Upper lobe of left lung (tissue), 6 donors: Measurements from ENCODE around the gene DIO3. TPM values are rescaled to one million over a fixed set of nuclear protein-coding genes. Genes with fewer than 3 reads are reported as not detected.

Experiments used
- ATAC-seq, 2 donors: fragments of 200-7000 bp; cut with Tn5 transposase; one replicate each; pipeline ENCODE4 v1.9.1; 2022; ENCODE audit warnings: mild to moderate bottlenecking in 2 of 2, moderate library complexity in 2 of 2; ENCODE audit not compliant: low FRiP score in 2 of 2
- DNase-seq, 2 donors: peaks; one replicate each; pipeline ENCODE4 v3.0.0-alpha.2; 2019 to 2020
- H3K27ac ChIP-seq, 4 donors: fragments of 200-600 bp; sonication (generic); one replicate each; pipeline ENCODE4 v1.5.1; 2016 to 2019
- H3K27me3 ChIP-seq, 4 donors: fragments of 200-600 bp; sonication (generic); one replicate each; pipeline ENCODE4 v1.5.1; 2017 to 2019
- H3K36me3 ChIP-seq, 4 donors: fragments of 200-600 bp; sonication (generic); one replicate each; pipeline ENCODE4 v1.5.1; 2016 to 2019
- H3K4me1 ChIP-seq, 4 donors: fragments of 200-600 bp; sonication (generic); one replicate each; pipeline ENCODE4 v1.5.1; 2018 to 2019
- H3K4me3 ChIP-seq, 4 donors: fragments of 200-600 bp; sonication (generic); one replicate each; pipeline ENCODE4 v1.5.1; 2017 to 2019; ENCODE audit warnings: mild to moderate bottlenecking in 2 of 4, moderate library complexity in 1 of 4
- H3K9me3 ChIP-seq, 4 donors: fragments of 200-600 bp; sonication (generic); one replicate each; pipeline ENCODE4 v1.5.1; 2018 to 2019
- EP300 ChIP-seq, 4 donors: sonication (generic); formaldehyde crosslinking; IDR thresholded peaks; one replicate each; pipeline ENCODE4 v1.5.1; 2017; ENCODE audit warnings: antibody characterized with exemption in 4 of 4, control low read depth in 2 of 4
- POLR2A ChIP-seq, 4 donors: fragments of 450-650 bp; IDR thresholded peaks; one replicate each; pipeline ENCODE4 v1.5.1; 2016 to 2017; ENCODE audit warnings: antibody characterized with exemption in 4 of 4, mild to moderate bottlenecking in 2 of 4
- POLR2AphosphoS5 ChIP-seq, 2 donors: sonication (generic); formaldehyde crosslinking; IDR thresholded peaks; one replicate each; pipeline ENCODE4 v1.5.1; 2017; ENCODE audit warnings: antibody characterized with exemption in 2 of 2
- WGBS, 2 donors: methylation state at CpG; one replicate each; pipeline ENCODE4 v1.1.5; 2017 to 2018; 5-methylcytosine and 5-hydroxymethylcytosine counted together
- total RNA-seq, 6 donors: library from RNA; depleted of rRNA in 4 of 6; stranded (reverse); fragments of >200 nt in 4 of 6; gene quantifications; one replicate each; pipeline versions ENCODE4 v1.1.0 to v1.2.1, GENCODE V29; 2016 to 2021
- TF ChIP-seq, protein P1 (sequence below), 6 experiments: fragments of 450-650 bp in 4 of 6; fragments of 200-600 bp in 2 of 6; sonication (generic) in 2 of 6; IDR thresholded peaks; one replicate each; pipeline ENCODE4 v1.5.1; 2016 to 2019; ENCODE audit warnings: antibody characterized with exemption in 6 of 6
- donor health status: DM: no; HTN: no; CAD: no; lungs with moderate emphysema.
- donor health status: DM: no; HTN: yes; CAD: no; lungs with severe emphysema.

Gene DIO3
- total RNA-seq, 6 donors from 2014 or later, result 0.30 to 3.6 (median 1.9) TPM

DNA sequence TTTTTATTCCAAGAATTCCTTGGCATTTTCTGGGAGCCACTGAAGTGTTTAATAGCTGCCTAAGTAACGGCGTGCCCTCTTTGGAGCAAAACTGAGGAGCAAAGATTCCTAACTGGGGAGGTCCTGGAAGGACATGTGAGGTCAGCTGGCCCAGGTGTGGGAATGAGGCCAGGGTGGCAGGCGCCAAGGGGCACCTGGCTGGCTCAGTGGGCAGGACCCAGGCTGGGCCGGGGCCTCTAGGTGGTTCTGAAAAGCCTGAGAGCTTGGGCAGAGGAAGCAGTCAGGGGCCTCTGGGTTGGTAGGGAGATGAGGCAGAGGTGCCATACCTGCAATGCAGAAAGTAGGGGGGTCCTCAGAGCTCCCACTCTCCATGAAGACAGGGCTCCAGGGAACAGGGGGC lies 27.1 kb upstream of the DIO3 start:
- no peak for ATAC-seq
- no peak for DNase-seq
- TF ChIP-seq EP300 (IDR thresholded peaks at IDR 0.05), result no peak
- no peak for TF ChIP-seq POLR2A (IDR thresholded peaks at IDR 0.05)
- no peak for TF ChIP-seq POLR2AphosphoS5 (IDR thresholded peaks at IDR 0.05)
- TF ChIP-seq, protein P1, sequence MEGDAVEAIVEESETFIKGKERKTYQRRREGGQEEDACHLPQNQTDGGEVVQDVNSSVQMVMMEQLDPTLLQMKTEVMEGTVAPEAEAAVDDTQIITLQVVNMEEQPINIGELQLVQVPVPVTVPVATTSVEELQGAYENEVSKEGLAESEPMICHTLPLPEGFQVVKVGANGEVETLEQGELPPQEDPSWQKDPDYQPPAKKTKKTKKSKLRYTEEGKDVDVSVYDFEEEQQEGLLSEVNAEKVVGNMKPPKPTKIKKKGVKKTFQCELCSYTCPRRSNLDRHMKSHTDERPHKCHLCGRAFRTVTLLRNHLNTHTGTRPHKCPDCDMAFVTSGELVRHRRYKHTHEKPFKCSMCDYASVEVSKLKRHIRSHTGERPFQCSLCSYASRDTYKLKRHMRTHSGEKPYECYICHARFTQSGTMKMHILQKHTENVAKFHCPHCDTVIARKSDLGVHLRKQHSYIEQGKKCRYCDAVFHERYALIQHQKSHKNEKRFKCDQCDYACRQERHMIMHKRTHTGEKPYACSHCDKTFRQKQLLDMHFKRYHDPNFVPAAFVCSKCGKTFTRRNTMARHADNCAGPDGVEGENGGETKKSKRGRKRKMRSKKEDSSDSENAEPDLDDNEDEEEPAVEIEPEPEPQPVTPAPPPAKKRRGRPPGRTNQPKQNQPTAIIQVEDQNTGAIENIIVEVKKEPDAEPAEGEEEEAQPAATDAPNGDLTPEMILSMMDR (IDR thresholded peaks at IDR 0.05), result no peak
- no peak overlapping the region for H3K4me3 ChIP-seq
- H3K36me3 ChIP-seq, result no peaks in the 10 kb centered on the region
- H3K4me1 ChIP-seq, result peaks cover 4 to 14% (median 9%) of the 10 kb centered on the region in 4 donors
- no peaks in the 10 kb centered on the region for H3K27me3 ChIP-seq
- 91 to 92% methylated on average over 4 of the region's 4 CpGs for WGBS, 2 donors
- no peaks in the 10 kb centered on the region for H3K9me3 ChIP-seq
- no peak overlapping the region for H3K27ac ChIP-seq

DNA sequence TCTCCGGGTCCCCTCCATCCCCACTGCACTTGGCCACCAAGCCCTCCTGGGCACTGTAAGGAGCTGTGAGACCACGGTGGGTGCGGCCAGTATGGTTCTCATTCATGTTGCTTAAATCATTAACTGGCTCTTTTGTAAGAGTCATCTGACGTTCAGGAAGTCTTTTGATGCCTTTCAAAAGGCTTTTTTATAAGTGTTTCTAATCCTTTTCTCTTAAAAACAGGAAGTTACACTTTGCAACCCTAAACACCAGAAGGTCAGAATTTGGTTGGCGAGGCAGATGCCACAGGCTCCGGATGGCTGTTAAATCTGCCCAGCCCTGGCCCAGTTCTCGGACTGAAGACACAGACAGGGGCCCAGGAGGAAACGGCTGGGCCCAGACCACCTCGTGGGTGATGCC lies 26.1 kb upstream of the DIO3 start:
- peak in 1 of 2 donors; percentile 23 for ATAC-seq
- DNase-seq, result no peak

DNA sequence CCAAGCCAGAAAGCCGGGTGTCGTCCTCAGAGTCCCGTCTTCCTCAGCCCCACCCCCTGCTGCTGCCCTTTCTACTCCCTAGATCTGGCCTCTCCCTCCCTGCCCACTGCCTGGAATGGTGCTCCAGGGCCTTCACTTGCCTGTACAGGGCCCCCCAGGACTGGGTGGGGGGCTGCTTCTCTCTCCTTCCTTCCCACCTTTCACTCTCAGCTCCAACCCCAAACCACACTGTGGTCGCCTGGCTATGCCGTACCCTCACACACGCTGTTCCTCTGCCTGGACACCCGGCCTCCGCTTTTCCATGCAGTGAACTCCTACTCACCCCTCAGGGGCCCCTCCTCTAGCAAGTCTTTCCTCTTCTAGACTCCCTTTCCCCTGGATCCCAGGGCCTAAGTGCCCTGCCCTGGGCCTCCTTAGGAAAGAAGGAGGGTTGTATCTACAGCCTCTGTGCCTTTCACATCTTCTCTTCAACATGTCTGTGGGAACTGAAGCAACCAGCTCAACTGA lies 25.5 kb upstream of the DIO3 start:
- Histone ChIP-seq H3K27me3 (no peaks in the 10 kb centered on the region), H3K9me3 (no peaks in the 10 kb centered on the region), H3K36me3 (no peaks in the 10 kb centered on the region), H3K27ac (no peak overlapping the region), H3K4me1 (peaks cover 4 to 14% (median 9%) of the 10 kb centered on the region in 4 donors), H3K4me3 (no peak overlapping the region)
- no peak for TF ChIP-seq POLR2AphosphoS5 (IDR thresholded peaks at IDR 0.05)
- DNase-seq (no peak), ATAC-seq (no peak)
- 61 to 67% methylated on average over 8 of the region's 8 CpGs for WGBS, 2 donors

More for the DNA sequence above, 26.1 kb upstream of the DIO3 start:
- TF ChIP-seq EP300 (IDR thresholded peaks at IDR 0.05), result no peak
- no peaks in the 10 kb centered on the region for H3K9me3 ChIP-seq
- no peak overlapping the region for H3K27ac ChIP-seq
- no peaks in the 10 kb centered on the region for H3K36me3 ChIP-seq
- H3K27me3 ChIP-seq, result no peaks in the 10 kb centered on the region
- H3K4me1 ChIP-seq, result peaks cover 4 to 14% (median 9%) of the 10 kb centered on the region in 4 donors
- WGBS, 2 donors, result 43 to 44% methylated on average over 9 of the region's 9 CpGs
- H3K4me3 ChIP-seq, result no peak overlapping the region

DNA sequence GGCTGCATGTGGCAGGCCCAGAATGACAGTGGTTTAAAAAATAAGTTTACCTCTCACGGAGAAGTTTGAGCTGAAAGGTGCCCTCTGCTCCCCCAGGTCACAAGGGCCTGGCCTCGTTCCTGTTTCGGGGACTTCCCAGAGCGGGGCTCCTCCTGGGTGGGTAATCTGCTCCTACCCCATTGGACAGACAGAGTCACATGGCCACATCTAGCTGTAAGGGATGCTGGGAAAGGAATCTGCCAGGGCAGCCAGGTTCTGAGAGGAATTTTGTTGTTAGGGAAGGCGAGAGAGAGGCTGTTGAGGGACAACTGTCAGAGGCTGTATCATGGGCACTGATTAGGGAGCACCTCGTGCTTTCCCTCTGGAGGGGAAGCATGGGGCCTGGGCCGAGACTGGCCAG lies 24.0 kb upstream of the DIO3 start:
- WGBS, 2 donors, result 71 to 95% methylated on average over 4 to 7 of the region's 7 CpGs
- ATAC-seq (no peak), DNase-seq (no peak)
- Histone ChIP-seq H3K4me1 (peaks cover 4 to 14% (median 9%) of the 10 kb centered on the region in 4 donors), H3K27me3 (no peaks in the 10 kb centered on the region), H3K9me3 (no peaks in the 10 kb centered on the region), H3K4me3 (no peak overlapping the region), H3K27ac (no peak overlapping the region), H3K36me3 (no peaks in the 10 kb centered on the region)
- TF ChIP-seq, protein P1 (IDR thresholded peaks at IDR 0.05), result no peak
- TF ChIP-seq EP300 (IDR thresholded peaks at IDR 0.05) (no peak), POLR2AphosphoS5 (IDR thresholded peaks at IDR 0.05) (no peak), POLR2A (IDR thresholded peaks at IDR 0.05) (no peak)

DNA sequence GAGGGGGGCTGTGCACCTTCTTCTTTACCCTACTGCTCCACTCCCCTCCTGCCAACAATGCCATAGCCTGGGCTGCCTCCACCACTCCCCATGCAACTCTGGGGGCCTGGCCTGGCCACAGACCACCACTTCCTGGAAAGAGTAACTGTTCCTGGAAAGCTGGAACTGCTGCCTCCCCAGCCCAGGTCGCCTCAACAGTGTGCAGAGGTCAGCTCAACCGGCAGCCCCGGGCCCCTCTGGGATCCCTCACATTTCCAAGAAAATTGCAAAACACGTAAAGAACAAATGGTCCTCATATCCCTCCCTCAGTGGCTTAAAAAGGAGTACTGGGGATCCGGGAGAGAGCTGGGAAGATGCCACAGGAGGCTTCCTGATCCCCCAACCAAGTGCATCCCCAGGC lies 22.4 kb upstream of the DIO3 start:
- TF ChIP-seq POLR2AphosphoS5 (IDR thresholded peaks at IDR 0.05), result no peak
- TF ChIP-seq POLR2A (IDR thresholded peaks at IDR 0.05), result no peak
- TF ChIP-seq, protein P1 (IDR thresholded peaks at IDR 0.05), result no peak
- no peak for TF ChIP-seq EP300 (IDR thresholded peaks at IDR 0.05)

DNA sequence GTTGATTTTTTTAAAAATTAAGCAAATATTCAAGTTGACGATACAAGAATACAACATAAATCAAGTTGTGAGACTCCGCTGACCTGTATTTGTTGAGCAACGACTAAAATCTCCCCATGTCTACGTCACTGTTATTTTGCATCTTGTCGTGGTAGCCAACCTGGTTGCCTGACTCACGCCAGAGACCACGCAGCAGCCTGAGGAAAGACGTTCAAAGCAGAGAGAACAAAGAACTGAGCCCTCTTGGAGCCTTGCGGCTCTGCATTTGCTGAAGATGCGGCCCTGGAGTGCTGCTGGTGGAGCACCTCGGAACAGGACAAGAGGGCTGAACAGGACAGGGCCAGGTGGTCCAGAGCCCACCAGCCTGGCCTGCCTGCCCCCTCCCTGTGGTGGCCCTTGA lies 21.4 kb upstream of the DIO3 start:
- no peak for ATAC-seq
- H3K4me3 ChIP-seq, result no peak overlapping the region
- TF ChIP-seq, protein P1 (IDR thresholded peaks at IDR 0.05), result no peak
- no peak for TF ChIP-seq POLR2AphosphoS5 (IDR thresholded peaks at IDR 0.05)
- no peak for TF ChIP-seq POLR2A (IDR thresholded peaks at IDR 0.05)
- TF ChIP-seq EP300 (IDR thresholded peaks at IDR 0.05), result no peak
- peaks cover 4 to 11% (median 8%) of the 10 kb centered on the region in 4 donors for H3K4me1 ChIP-seq
- no peaks in the 10 kb centered on the region for H3K27me3 ChIP-seq
- WGBS, 2 donors, result 85% methylated on average over 11 of the region's 11 CpGs
- H3K36me3 ChIP-seq, result no peaks in the 10 kb centered on the region
- no peak for DNase-seq
- H3K27ac ChIP-seq, result no peak overlapping the region
- no peaks in the 10 kb centered on the region for H3K9me3 ChIP-seq

More for the DNA sequence above, 22.4 kb upstream of the DIO3 start:
- Histone ChIP-seq H3K36me3 (no peaks in the 10 kb centered on the region), H3K9me3 (no peaks in the 10 kb centered on the region), H3K27ac (no peak overlapping the region), H3K27me3 (no peaks in the 10 kb centered on the region), H3K4me1 (peaks cover 4 to 14% (median 9%) of the 10 kb centered on the region in 4 donors), H3K4me3 (no peak overlapping the region)
- 52 to 61% methylated on average over 2 to 5 of the region's 5 CpGs for WGBS, 2 donors
- ATAC-seq (no peak), DNase-seq (no peak)
